ENCODE results near the gene NUP210.

GRCh38 chr3:13465236-13465873 is 45.2 kb upstream of the NUP210 start:
- no peak for TF ChIP-seq YY1 (IDR thresholded peaks at IDR 0.05; ENCODE audit: insufficient read depth, insufficient read length)
- TF ChIP-seq SUZ12 (IDR thresholded peaks at IDR 0.05; ENCODE audit: extremely low read depth, insufficient read depth, insufficient read length), result no peak
